Peyer's patch (tissue), 4 donors: ENCODE measurements around the gene PCBP1.

ENCODE experiments used
- CTCF ChIP-seq, 6 experiments: fragments of 450-650 bp in 4 of 6; fragments of 200-600 bp in 2 of 6; sonication (generic) in 1 of 6; IDR thresholded peaks; one replicate each; pipeline ENCODE4 v1.5.1; 2017 to 2019; ENCODE audit warnings: antibody characterized with exemption in 6 of 6, mild to moderate bottlenecking in 3 of 6, moderate library complexity in 1 of 6
- POLR2A ChIP-seq, 2 donors: fragments of 450-650 bp; IDR thresholded peaks; one replicate each; pipeline ENCODE4 v1.5.1; 2017; ENCODE audit warnings: antibody characterized with exemption in 2 of 2, mild to moderate bottlenecking in 2 of 2, moderate library complexity in 2 of 2

GRCh38 chr2:70073493-70073892 is 13.8 kb upstream of the PCBP1 start:
- TF ChIP-seq CTCF (IDR thresholded peaks at IDR 0.05) (no peak), POLR2A (IDR thresholded peaks at IDR 0.05) (no peak)
